ENCODE data around the gene ZNF655.

Gene ZNF655

GRCh38 chr7:99615989-99616358, 57.5 kb downstream of the ZNF655 start:
- DNase-seq = no peak

GRCh38 chr7:99616359-99617191, 58.1 kb downstream of the ZNF655 start, which contains the start of gene ZSCAN25:
Gene ZSCAN25 (plus strand): TSS chr7:99616946. CDS start chr7:99619607, 2,661 bp downstream.
- peak; percentile 97 for DNase-seq

GRCh38 chr7:99617192-99617781, 58.8 kb downstream of the ZNF655 start:
- no peak for DNase-seq

GRCh38 chr7:99618726-99619125, 60.3 kb downstream of the ZNF655 start:
- DNase-seq = no peak

- no peak for DNase-seq
Measured at GRCh38 chr7:99619571-99620130, 61.2 kb downstream of the ZNF655 start.

- no peak for DNase-seq
Measured at GRCh38 chr7:99621271-99621670, 62.8 kb downstream of the ZNF655 start.

GRCh38 chr7:99622596-99622995, 64.2 kb downstream of the ZNF655 start:
- no peak for DNase-seq

- DNase-seq = no peak
Measured at GRCh38 chr7:99623091-99623693, 64.8 kb downstream of the ZNF655 start.

- no peak for DNase-seq
Measured at GRCh38 chr7:99623702-99624447, 65.4 kb downstream of the ZNF655 start.

GRCh38 chr7:99624484-99624883, 66.0 kb downstream of the ZNF655 start:
- no peak for DNase-seq

- DNase-seq = no peak
Measured at GRCh38 chr7:99625321-99625720, 66.9 kb downstream of the ZNF655 start.

GRCh38 chr7:99625961-99626360, 67.5 kb downstream of the ZNF655 start:
- no peak for DNase-seq
